H1 (cell line): ENCODE results near the gene NOTCH2. TPM values are rescaled to one million over a fixed set of nuclear protein-coding genes. Genes with fewer than 3 reads are reported as not detected.

Experiments
- CTCF ChIA-PET: fragments of 300-600 bp; sonication (Branson Sonifier 250); formaldehyde crosslinking; loops from one replicate; lab custom pipeline; 2021; ENCODE audit not compliant: partially characterized antibody; lab: Charles Lee
- POLR2A ChIA-PET: fragments of 300-600 bp; sonication (Branson Sonifier 250); formaldehyde crosslinking; loops from one replicate; lab custom pipeline; 2021; ENCODE audit warnings: inconsistent platforms; ENCODE audit not compliant: partially characterized antibody; lab: Charles Lee
- DNase-seq, 2 experiments: peaks; one replicate each; pipeline versions ENCODE4 v3.0.0 to v3.0.0-alpha.2; 2010 to 2022; ENCODE audit warnings: low spot score in 2 of 2, low read depth in 1 of 2, mixed read lengths in 1 of 2
- FAIRE-seq: peaks from 2 replicates; lab custom pipeline; 2011; peaks lifted over from hg19 to GRCh38; lab: Jason Lieb, UNC
- H2AFZ ChIP-seq: 2 replicates; pipeline ENCODE4 v1.8.1; 2012; ENCODE audit warnings: low read length, inconsistent platforms
- H2AK5ac ChIP-seq: 2 replicates; pipeline ENCODE4 v1.6.1; 2013; ENCODE audit warnings: low read depth, low read length
- H2BK120ac ChIP-seq: replicated peaks from 2 replicates; pipeline ENCODE3; 2013; ENCODE audit warnings: low read depth, low read length, inconsistent platforms
- H2BK12ac ChIP-seq: 2 replicates; pipeline ENCODE4 v1.6.1; 2013; ENCODE audit warnings: low read depth, low read length
- H2BK15ac ChIP-seq: 2 replicates; pipeline ENCODE4 v1.6.1; 2013; ENCODE audit warnings: low read length
- H2BK20ac ChIP-seq: 2 replicates; pipeline ENCODE4 v1.6.1; 2013; ENCODE audit warnings: low read length
- H2BK5ac ChIP-seq: 2 replicates; pipeline ENCODE4 v1.6.1; 2013; ENCODE audit warnings: low read depth, low read length
- H3K14ac ChIP-seq: 2 replicates; pipeline ENCODE4 v1.6.1; 2013; ENCODE audit warnings: inconsistent platforms; ENCODE audit not compliant: insufficient read length
- H3K18ac ChIP-seq: 2 replicates; pipeline ENCODE4 v1.6.1; 2013; ENCODE audit warnings: low read length; ENCODE audit errors: extremely low read depth
- H3K23ac ChIP-seq: 2 replicates; pipeline ENCODE4 v1.6.1; 2013; ENCODE audit warnings: inconsistent platforms; ENCODE audit not compliant: insufficient read length
- H3K23me2 ChIP-seq: 2 replicates; pipeline ENCODE4 v1.6.1; 2013; ENCODE audit warnings: low read depth, low read length
- H3K27ac ChIP-seq: 2 replicates; pipeline ENCODE4 v1.6.1; 2011; ENCODE audit warnings: low read depth, low read length, inconsistent platforms
- H3K27me3 ChIP-seq, 4 experiments: replicated peaks in 1 of 4; 1 replicate in 1 of 4; 2 replicates in 3 of 4; pipeline versions ENCODE4 v1.6.1 to v1.8.1; 2011 to 2013; ENCODE audit warnings: low read length in 3 of 4, mild to moderate bottlenecking in 3 of 4, inconsistent platforms in 2 of 4, mixed read lengths in 2 of 4, moderate library complexity in 1 of 4; ENCODE audit not compliant: control insufficient read depth in 3 of 4, insufficient read depth in 3 of 4; ENCODE audit errors: extremely low read depth in 1 of 4
- H3K36me3 ChIP-seq, 4 experiments: 2 replicates each; pipeline versions ENCODE4 v1.6.1 to v1.8.1; 2011 to 2013; ENCODE audit warnings: mild to moderate bottlenecking in 4 of 4, low read length in 3 of 4, moderate library complexity in 2 of 4, control low read depth in 1 of 4, inconsistent platforms in 1 of 4; ENCODE audit not compliant: insufficient read depth in 4 of 4, control insufficient read depth in 2 of 4
- H3K4ac ChIP-seq: replicated peaks from 2 replicates; pipeline ENCODE3; 2013; ENCODE audit warnings: low read length, low read depth, mixed read lengths, inconsistent platforms; ENCODE audit not compliant: insufficient read length
- H3K4me1 ChIP-seq, 4 experiments: replicated peaks in 1 of 4; 1 replicate in 1 of 4; 2 replicates in 3 of 4; pipeline versions ENCODE4 v1.6.1 to v1.8.1; 2011 to 2013; ENCODE audit warnings: low read length in 3 of 4, inconsistent platforms in 2 of 4, mixed read lengths in 1 of 4; ENCODE audit not compliant: insufficient read depth in 4 of 4, control insufficient read depth in 3 of 4
- H3K4me2 ChIP-seq, 2 experiments: 2 replicates each; pipeline versions ENCODE4 v1.6.1 to v1.8.1; 2011 to 2013; ENCODE audit warnings: low read depth in 2 of 2, low read length in 2 of 2, control low read depth in 1 of 2, inconsistent platforms in 1 of 2, mild to moderate bottlenecking in 1 of 2; ENCODE audit not compliant: insufficient read depth in 1 of 2
- H3K4me3 ChIP-seq, 4 experiments: fragments of 200-600, 300-600 bp in 1 of 4; sonication (generic), shearing (Covaris generic), sonication (Bioruptor Twin) in 1 of 4; 2 replicates each; pipeline versions ENCODE4 v1.5.1 to v1.8.1; 2011 to 2016; ENCODE audit warnings: low read length in 4 of 4, low read depth in 3 of 4, control low read depth in 2 of 4, inconsistent platforms in 2 of 4, mild to moderate bottlenecking in 2 of 4, mixed read lengths in 1 of 4, moderate library complexity in 1 of 4; ENCODE audit not compliant: insufficient read depth in 2 of 4; ENCODE audit errors: extremely low read depth in 1 of 4
- H3K56ac ChIP-seq: replicated peaks from 2 replicates; pipeline ENCODE3; 2013; ENCODE audit warnings: low read depth, mild to moderate bottlenecking, mixed read lengths, low read length, inconsistent platforms; ENCODE audit not compliant: insufficient read length
- H3K79me1 ChIP-seq: 2 replicates; pipeline ENCODE4 v1.6.1; 2013; ENCODE audit warnings: low read depth, low read length, control low read depth
- H3K79me2 ChIP-seq, 2 experiments: 2 replicates each; pipeline versions ENCODE4 v1.6.1 to v1.8.1; 2012 to 2013; ENCODE audit warnings: low read length in 2 of 2, mild to moderate bottlenecking in 2 of 2, inconsistent platforms in 1 of 2; ENCODE audit not compliant: insufficient read depth in 2 of 2, control insufficient read depth in 1 of 2
- H3K9ac ChIP-seq, 4 experiments: replicated peaks in 1 of 4; 1 replicate in 1 of 4; 2 replicates in 3 of 4; pipeline versions ENCODE4 v1.6.1 to v1.8.1; 2011 to 2013; ENCODE audit warnings: low read depth in 3 of 4, low read length in 3 of 4, control low read depth in 2 of 4, mild to moderate bottlenecking in 2 of 4, moderate library complexity in 2 of 4, inconsistent platforms in 1 of 4; ENCODE audit errors: extremely low read depth in 1 of 4
- H3K9me3 ChIP-seq, 2 experiments: 2 replicates each; pipeline versions ENCODE4 v1.6.1 to v1.8.1; 2012 to 2013; ENCODE audit warnings: mild to moderate bottlenecking in 2 of 2, moderate library complexity in 2 of 2, control low read depth in 1 of 2, inconsistent platforms in 1 of 2, low read depth in 1 of 2, low read length in 1 of 2, mixed read lengths in 1 of 2; ENCODE audit not compliant: insufficient read depth in 2 of 2
- H4K20me1 ChIP-seq, 2 experiments: replicated peaks in 1 of 2; 2 replicates each; pipeline versions ENCODE3 to v1.8.1; 2011 to 2013; ENCODE audit warnings: inconsistent platforms in 2 of 2, low read length in 2 of 2, mild to moderate bottlenecking in 1 of 2; ENCODE audit not compliant: insufficient read depth in 2 of 2, control insufficient read depth in 1 of 2
- H4K5ac ChIP-seq: 2 replicates; pipeline ENCODE4 v1.6.1; 2013; ENCODE audit warnings: low read length, low read depth, mixed read lengths, inconsistent platforms; ENCODE audit not compliant: insufficient read length
- H4K8ac ChIP-seq: 2 replicates; pipeline ENCODE4 v1.8.0; 2013; ENCODE audit warnings: mild to moderate bottlenecking, moderate library complexity, low read length, inconsistent platforms; ENCODE audit not compliant: insufficient read depth; ENCODE audit errors: extremely low read depth
- H4K91ac ChIP-seq: replicated peaks from 2 replicates; pipeline ENCODE3; 2013; ENCODE audit warnings: low read length, mixed read lengths, inconsistent platforms; ENCODE audit not compliant: insufficient read length
- CTCF ChIP-seq, 3 experiments: IDR thresholded peaks; 1 replicate in 2 of 3; 2 replicates in 1 of 3; pipeline versions ENCODE4 v1.5.1 to v1.6.1; 2011; ENCODE audit warnings: low read length in 3 of 3, mild to moderate bottlenecking in 3 of 3, inconsistent platforms in 2 of 3, low read depth in 1 of 3, moderate library complexity in 1 of 3; ENCODE audit not compliant: insufficient read depth in 1 of 3; ENCODE audit errors: control extremely low read depth in 1 of 3
- EZH2 ChIP-seq: fragments of 200-600 bp; sonication (generic); IDR thresholded peaks from 2 replicates; pipeline ENCODE4 v1.7.1; 2012; ENCODE audit warnings: low read depth, mild to moderate bottlenecking, moderate library complexity, low read length, inconsistent platforms; ENCODE audit not compliant: severe bottlenecking
- KDM1A ChIP-seq: fragments of 200-600, 300-600 bp; sonication (generic); IDR thresholded peaks from 2 replicates; pipeline ENCODE4 v1.7.1; 2016; ENCODE audit warnings: mild to moderate bottlenecking, low read length, borderline replicate concordance
- MAFK ChIP-seq: IDR thresholded peaks from 2 replicates; pipeline ENCODE4 v1.6.1; 2012; ENCODE audit warnings: low read depth, mild to moderate bottlenecking, improper control_type of control experiment, low read length
- RNF2 ChIP-seq: fragments of 200-900, 300-1000 bp; sonication (generic); IDR thresholded peaks from 2 replicates; pipeline ENCODE4 v1.7.1; 2016; ENCODE audit warnings: borderline replicate concordance, low read depth, mild to moderate bottlenecking, antibody characterized with exemption, low read length; ENCODE audit not compliant: poor library complexity, severe bottlenecking; ENCODE audit errors: missing control alignments
- RXRA ChIP-seq: IDR thresholded peaks from 2 replicates; pipeline ENCODE4 v1.6.1; 2011; ENCODE audit warnings: low read depth, mild to moderate bottlenecking, low read length, moderate library complexity; ENCODE audit not compliant: insufficient read depth
- YY1 ChIP-seq: IDR thresholded peaks from 2 replicates; pipeline ENCODE4 v1.6.1; 2011; ENCODE audit warnings: low read depth, mild to moderate bottlenecking, low read length
- WGBS, 2 experiments: shearing (Covaris generic) in 1 of 2; methylation state at CpG; one replicate each; pipeline versions ENCODE4 v1.1.6 to v1.1.7; 2013 to 2015; ENCODE audit warnings: low lambda C conversion rate in 2 of 2, mixed read lengths in 2 of 2, inconsistent platforms in 1 of 2, low coverage in 1 of 2, missing lambda C conversion rate in 1 of 2; ENCODE audit not compliant: insufficient replicate concordance in 2 of 2, insufficient coverage in 1 of 2, insufficient read length in 1 of 2; ENCODE audit errors: extremely low coverage in 1 of 2, missing lambda C conversion rate in 1 of 2; 5-methylcytosine and 5-hydroxymethylcytosine counted together
- polyA plus RNA-seq, 7 experiments: library from polyadenylated mRNA; depleted of rRNA in 3 of 7; stranded (reverse) in 5 of 7; unstranded in 2 of 7; fragments of >200 nt in 5 of 7; fragments of 200-250 nt in 2 of 7; gene quantifications; 1 replicate in 5 of 7; 2 replicates in 1 of 7; 4 replicates in 1 of 7; pipeline versions ENCODE4 v1.2.1 to v1.2.3, GENCODE V29; 2011 to 2013; ENCODE audit warnings: missing spikeins in 2 of 7, mixed read lengths in 2 of 7
- total RNA-seq: library from RNA; stranded (reverse); fragmentation: NEBNext Ultra II Directional; extraction: Animal tissue kit (Norgen Biotek cat#: 25700); gene quantifications from 2 replicates; pipeline ENCODE4 v1.2.1, GENCODE V29; 2021

The NOTCH2 gene
- total and polyA plus RNA-seq, 2 of the 8 experiments (the other 6 are each of a cell fraction or from before 2014, with no cell fraction given), result 17.7 to 63.0 TPM

DNA sequence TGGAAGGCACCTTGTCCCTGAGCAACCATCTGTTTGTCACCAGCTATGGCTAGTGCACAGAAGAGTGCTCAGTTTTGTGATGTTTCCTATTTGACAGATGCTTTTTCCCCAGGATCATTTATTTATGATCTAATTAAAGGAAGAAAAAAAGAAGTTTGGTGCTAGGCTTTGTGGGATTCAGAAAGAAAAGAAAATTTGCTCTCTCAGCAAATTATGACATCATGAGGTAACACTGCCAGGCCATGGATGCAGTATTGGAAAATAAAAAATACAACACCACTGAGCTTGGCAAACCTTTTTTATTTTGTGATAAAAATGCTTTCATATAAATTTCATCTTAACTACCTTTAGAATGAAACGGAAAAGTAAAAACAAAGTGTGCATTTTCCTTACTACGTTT is 157.7 kb downstream of the NOTCH2 start:
- Histone ChIP-seq H3K9me3 (no peaks in the 10 kb centered on the region), H2BK120ac (no peak overlapping the region), H3K18ac (no peak overlapping the region), H4K20me1 (no peaks in the 10 kb centered on the region), H2BK12ac (no peak overlapping the region), H3K27me3 (no peaks in the 10 kb centered on the region), H4K8ac (no peak overlapping the region), H2AK5ac (no peak overlapping the region), H2BK20ac (no peak overlapping the region), H3K23me2 (no peaks in the 10 kb centered on the region), H3K79me2 (no peaks in the 10 kb centered on the region), H3K4me1 (peaks cover 0 to 4% (median 0%) of the 10 kb centered on the region in 4 experiments; a peak in 1 of 7 replicates), H3K9ac (no peak overlapping the region), H2BK15ac (no peak overlapping the region), H4K5ac (no peak overlapping the region), H3K4me2 (no peak overlapping the region), H3K79me1 (no peaks in the 10 kb centered on the region), H3K56ac (no peak overlapping the region), H3K4ac (no peak overlapping the region), H3K27ac (no peak overlapping the region), H3K14ac (no peak overlapping the region), H4K91ac (no peak overlapping the region), H3K23ac (no peak overlapping the region), H3K4me3 (no peak overlapping the region), H3K36me3 (peaks cover 5 to 14% (median 11%) of the 10 kb centered on the region in 4 experiments; a peak in 5 of 8 replicates), H2BK5ac (no peak overlapping the region), H2AFZ (no peak overlapping the region)
- ChIA-PET POLR2A (no interaction called here), CTCF (no interaction called here)
- TF ChIP-seq CTCF (IDR thresholded peaks at IDR 0.05; ENCODE audit: control extremely low read depth in 1 of 3, insufficient read depth in 1 of 3, low read depth in 1 of 3, low read length in 3 of 3) (no peak), RNF2 (no peak), EZH2 (no peak), RXRA (no peak), YY1 (no peak), KDM1A (no peak), MAFK (peak; percentile 52; the same call in 1 of the 2 replicates)
- no peak for DNase-seq
- 90% methylated on average over 2 of the region's 2 CpGs; no CpG with 5 or more reads in 1 of the 2 experiments for WGBS, 2 experiments
- FAIRE-seq, result no peak
